Adrenal gland (tissue), 12 donors: ENCODE results near the gene PNPLA7. TPM values are rescaled to one million over a fixed set of nuclear protein-coding genes. Genes with fewer than 3 reads are reported as not detected.

Experiments used
- DNase-seq, 7 donors: peaks; one replicate each; pipeline ENCODE4 v3.0.0-alpha.2; 2019 to 2020
- H3K27ac ChIP-seq, 5 donors: fragments of 200-600 bp; sonication (generic) in 4 of 5; 1 replicate in 3 of 5; 2 replicates in 2 of 5; pipeline versions ENCODE4 v1.5.1 to v1.8.0; 2016 to 2020; ENCODE audit warnings: mild to moderate bottlenecking in 1 of 5
- H3K27me3 ChIP-seq: fragments of 200-600 bp; 2 replicates; pipeline ENCODE4 v1.8.0; 2021
- H3K36me3 ChIP-seq, 2 donors: fragments of 200-600 bp; replicated peaks in 1 of 2; 1 replicate in 1 of 2; 2 replicates in 1 of 2; pipeline versions ENCODE4 v1.5.1 to v1.8.0; 2018 to 2022
- H3K4me1 ChIP-seq, 2 donors: fragments of 200-600 bp; replicated peaks in 1 of 2; 1 replicate in 1 of 2; 2 replicates in 1 of 2; pipeline versions ENCODE4 v1.5.1 to v1.8.0; 2018 to 2021
- H3K4me3 ChIP-seq, 4 donors: fragments of 200-600 bp; sonication (generic) in 3 of 4; one replicate each; pipeline ENCODE4 v1.5.1; 2016 to 2018
- H3K9me3 ChIP-seq, 3 donors: fragments of 200-600 bp; sonication (generic) in 1 of 3; replicated peaks in 1 of 3; 1 replicate in 2 of 3; 2 replicates in 1 of 3; pipeline versions ENCODE4 v1.5.1 to v1.8.0; 2016 to 2021
- CTCF ChIP-seq, 6 experiments: fragments of 450-650 bp in 4 of 6; fragments of 200-600 bp in 2 of 6; sonication (generic) in 1 of 6; IDR thresholded peaks; 1 replicate in 5 of 6; 2 replicates in 1 of 6; pipeline versions ENCODE4 v1.5.1 to v1.8.0; 2016 to 2021; ENCODE audit warnings: antibody characterized with exemption in 6 of 6, mild to moderate bottlenecking in 2 of 6, moderate library complexity in 1 of 6
- POLR2A ChIP-seq, 2 donors: fragments of 450-650 bp; IDR thresholded peaks; one replicate each; pipeline ENCODE4 v1.6.1; 2017; ENCODE audit warnings: antibody characterized with exemption in 2 of 2, mild to moderate bottlenecking in 2 of 2, moderate library complexity in 1 of 2
- WGBS, 4 donors: extraction: QIAGEN DNeasy Blood & Tissue Kit in 2 of 4; methylation state at CpG; one replicate each; pipeline versions ENCODE4 v1.1.5 to v1.1.7; 2013 to 2017; 5-methylcytosine and 5-hydroxymethylcytosine counted together
- intact Hi-C, 2 donors: fragments of 100-400 bp; cut with DNase I; formaldehyde crosslinking; loops; one replicate each; pipeline versions ENCODE4 v1.14.1 to v1.15.0; 2022 to 2023
- polyA plus RNA-seq, 3 donors: library from polyadenylated mRNA; stranded (reverse); fragments of 200-250 nt in 2 of 3; fragments of 350-450 nt in 1 of 3; fragmentation: Illumina TruSeq in 1 of 3; extraction: RNeasy Lipid Tissue Mini Kit (QIAGEN cat#74804) in 1 of 3; gene quantifications; one replicate each; pipeline ENCODE4 v1.2.3, GENCODE V29; 2013 to 2014
- total RNA-seq, 9 donors: library from RNA; depleted of rRNA in 4 of 9; stranded (reverse); fragments of >200 nt in 4 of 9; fragments of 120-200 nt in 1 of 9; fragmentation: NEBNext Ultra II Directional in 1 of 9; extraction: Animal tissue kit (Norgen Biotek cat#: 25700) in 1 of 9; gene quantifications; one replicate each; pipeline versions ENCODE4 v1.1.0 to v1.2.4, GENCODE V29; 2013 to 2023
- donor health status: healthy with polysubstance abuse.
- donor health status: Bipolar disorder and iron deficiency.
- donor health status: DM: yes; HTN: yes; CAD: no.
- donor health status: DM: no; HTN: no; CAD: no.
- donor health status: DM: no; HTN: no; CAD: no.
- donor health status: DM: yes; HTN: yes; CAD: no.

PNPLA7 gene
- total and polyA plus RNA-seq, 12 donors = 0.44 to 64.1 (median 10.8) TPM

GRCh38 chr9:137436761-137437600 is 113.2 kb downstream of the PNPLA7 start:
- no peak for DNase-seq
- 76 to 100% (median 91%) methylated on average over 1 to 24 of the region's 24 CpGs for WGBS, 4 donors
- H3K9me3 ChIP-seq = no peaks in the 10 kb centered on the region
- no peaks in the 10 kb centered on the region for H3K36me3 ChIP-seq
- no peaks in the 10 kb centered on the region for H3K27me3 ChIP-seq
- intact Hi-C loops = no loop called here
- H3K4me3 ChIP-seq = no peak overlapping the region
- H3K4me1 ChIP-seq = peaks cover 3 to 14% of the 10 kb centered on the region in 2 donors
- no peak for TF ChIP-seq POLR2A (IDR thresholded peaks at IDR 0.05)
- no peak for TF ChIP-seq CTCF (IDR thresholded peaks at IDR 0.05)
- no peak overlapping the region for H3K27ac ChIP-seq

- peak; percentile 81 to 96 (median 93) for DNase-seq
- H3K27me3 ChIP-seq = no peaks in the 10 kb centered on the region
- H3K36me3 ChIP-seq = no peaks in the 10 kb centered on the region
- H3K4me3 ChIP-seq = no peak overlapping the region
- H3K27ac ChIP-seq = no peak overlapping the region
- 39 to 68% (median 57%) methylated on average over 10 to 42 of the region's 42 CpGs for WGBS, 4 donors
- TF ChIP-seq CTCF (IDR thresholded peaks at IDR 0.05) (no peak), POLR2A (IDR thresholded peaks at IDR 0.05) (peak in 1 of 2 donors; percentile 36)
- no peaks in the 10 kb centered on the region for H3K9me3 ChIP-seq
- intact Hi-C loops = no loop called here
- peaks cover 0 to 9% of the 10 kb centered on the region in 2 donors for H3K4me1 ChIP-seq
Measured at GRCh38 chr9:137435980-137436760, 114.0 kb downstream of the PNPLA7 start.

GRCh38 chr9:137435381-137435891 is 114.8 kb downstream of the PNPLA7 start:
- 60 to 73% (median 71%) methylated on average over 2 to 20 of the region's 20 CpGs for WGBS, 4 donors
- DNase-seq = no peak
- H3K9me3 ChIP-seq = no peaks in the 10 kb centered on the region
- peaks cover 0 to 9% of the 10 kb centered on the region in 2 donors for H3K4me1 ChIP-seq
- no peak for TF ChIP-seq POLR2A (IDR thresholded peaks at IDR 0.05)
- no peak for TF ChIP-seq CTCF (IDR thresholded peaks at IDR 0.05)
- no peaks in the 10 kb centered on the region for H3K36me3 ChIP-seq
- intact Hi-C loops = no loop called here
- H3K27ac ChIP-seq = no peak overlapping the region
- no peak overlapping the region for H3K4me3 ChIP-seq
- no peaks in the 10 kb centered on the region for H3K27me3 ChIP-seq
